ENCODE results near the gene DEFB118.
"Not testable (repeated sequence)": the region's sequence is repeated elsewhere in the genome, so short reads cannot be mapped to it uniquely, and the experiment has no call there.

Gene DEFB118, protein sequence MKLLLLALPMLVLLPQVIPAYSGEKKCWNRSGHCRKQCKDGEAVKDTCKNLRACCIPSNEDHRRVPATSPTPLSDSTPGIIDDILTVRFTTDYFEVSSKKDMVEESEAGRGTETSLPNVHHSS

GRCh38 chr20:31368301-31368700 is at the start of gene DEFB118:
DEFB118 (plus strand) TSS chr20:31368601; CDS start chr20:31368651, 50 bp downstream.
- no peak for DNase-seq

DNA sequence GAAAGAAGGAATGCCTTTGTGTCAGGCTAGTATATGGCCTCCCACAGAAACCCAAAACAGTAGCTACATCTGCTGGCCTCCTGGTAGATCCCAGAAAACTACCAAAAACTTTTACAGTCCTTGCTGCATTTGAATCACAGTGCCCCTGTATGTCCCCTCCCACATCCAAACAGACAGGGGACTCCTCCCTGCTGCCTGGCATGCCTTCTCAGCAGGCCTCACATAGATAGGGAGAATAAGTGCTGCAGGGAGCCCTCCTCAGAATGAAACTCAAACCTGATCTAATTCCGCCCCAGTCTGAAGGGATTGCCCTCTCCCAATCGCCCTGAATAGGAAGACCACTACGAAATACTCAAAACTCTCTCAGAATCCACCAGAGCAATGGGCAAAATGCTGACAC is 45.9 kb upstream of the DEFB118 start:
- DNase-seq: no peak

- no peak for DNase-seq
Measured at GRCh38 chr20:31330893-31331292, 37.5 kb upstream of the DEFB118 start.

GRCh38 chr20:31341470-31341869 is 26.9 kb upstream of the DEFB118 start:
- DNase-seq: no peak

DNA sequence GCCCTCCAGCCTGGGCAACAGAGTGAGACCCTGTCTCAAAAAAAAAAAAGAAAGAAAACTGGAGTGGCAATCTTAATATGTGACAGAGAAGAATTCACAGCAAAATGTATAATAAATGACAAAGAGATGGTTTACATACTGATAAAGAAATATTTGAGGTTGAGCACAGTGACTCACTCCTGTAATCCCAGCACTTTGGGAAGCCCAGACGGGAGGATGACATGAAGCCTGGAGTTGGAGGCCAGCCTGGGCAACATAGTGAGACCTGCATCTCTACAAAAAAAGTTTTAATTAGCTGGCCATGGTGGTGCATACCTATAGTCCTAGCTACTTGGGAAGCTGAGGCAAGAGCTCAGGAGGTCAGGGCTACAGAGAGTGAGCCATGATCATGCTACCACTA is 12.4 kb upstream of the DEFB118 start:
- DNase-seq: no peak

GRCh38 chr20:31363295-31363694 is 5.1 kb upstream of the DEFB118 start:
- no peak for DNase-seq

DNA sequence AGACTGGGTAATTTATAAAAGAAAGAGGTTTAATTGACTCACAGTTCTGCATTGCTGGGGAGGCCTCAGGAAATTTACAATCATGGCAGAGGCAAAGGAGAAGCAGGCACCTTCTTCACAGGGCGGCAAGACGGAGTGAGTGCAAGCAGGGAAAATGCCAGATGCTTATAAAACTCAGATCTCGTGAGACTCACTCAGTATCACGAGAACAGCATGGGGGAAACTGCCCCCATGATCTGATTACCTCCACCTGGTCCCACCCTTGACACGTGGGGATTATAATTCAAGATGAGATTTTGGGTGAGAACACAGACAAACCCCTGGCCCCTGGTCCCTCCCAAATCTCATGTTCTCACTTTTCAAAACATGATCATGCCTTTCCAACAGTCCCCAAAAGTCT is 4.1 kb upstream of the DEFB118 start:
- DNase-seq: not testable (repeated sequence)

DNA sequence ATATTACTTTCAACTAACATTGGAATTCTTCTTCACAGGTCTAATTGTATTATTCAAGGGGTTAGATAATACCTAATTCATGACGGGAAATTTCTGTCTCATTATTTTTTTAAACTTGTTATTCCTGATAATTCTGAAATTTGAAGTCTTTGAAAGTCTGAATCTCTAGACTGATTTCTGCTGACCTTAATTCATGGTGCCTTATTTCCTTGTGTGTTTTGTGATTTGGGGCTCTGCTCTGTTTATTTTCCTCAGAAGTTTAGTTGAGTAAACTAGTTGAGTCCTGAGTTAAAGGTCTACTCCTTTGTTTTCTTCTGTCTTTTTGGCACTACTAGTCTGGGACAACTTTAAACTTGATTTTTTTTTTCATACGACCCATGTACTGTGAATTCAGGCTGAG is 5.9 kb downstream of the DEFB118 start:
- DNase-seq: no peak

DNA sequence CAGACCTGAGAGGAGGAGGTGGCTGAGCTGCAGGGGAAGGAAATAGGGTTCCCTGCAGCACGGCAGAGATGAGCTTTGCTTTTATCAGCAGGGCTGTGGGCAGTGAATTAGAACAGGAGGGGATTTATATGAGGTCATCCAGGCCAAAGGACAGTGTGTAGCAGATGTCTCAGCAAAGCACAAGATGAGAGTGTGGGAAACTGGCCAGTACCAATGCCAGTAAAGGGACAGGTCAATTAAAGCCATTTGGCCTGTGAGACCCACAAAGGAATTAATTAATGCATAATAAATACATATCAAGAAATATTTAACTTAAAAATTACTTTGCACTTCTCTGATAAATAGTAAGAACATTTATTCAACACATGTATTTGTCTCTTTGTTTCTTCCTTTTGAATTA is 22.1 kb downstream of the DEFB118 start, which contains the start of gene DEFB119:
Gene DEFB119, minus strand, starts transcription at position 101 of the 400 bp plus-strand sequence. CDS start 107 bp downstream, outside the sequence.
- DNase-seq: no peak

- DNase-seq: no peak
Measured at GRCh38 chr20:31392836-31393235, 24.4 kb downstream of the DEFB118 start.

DNA sequence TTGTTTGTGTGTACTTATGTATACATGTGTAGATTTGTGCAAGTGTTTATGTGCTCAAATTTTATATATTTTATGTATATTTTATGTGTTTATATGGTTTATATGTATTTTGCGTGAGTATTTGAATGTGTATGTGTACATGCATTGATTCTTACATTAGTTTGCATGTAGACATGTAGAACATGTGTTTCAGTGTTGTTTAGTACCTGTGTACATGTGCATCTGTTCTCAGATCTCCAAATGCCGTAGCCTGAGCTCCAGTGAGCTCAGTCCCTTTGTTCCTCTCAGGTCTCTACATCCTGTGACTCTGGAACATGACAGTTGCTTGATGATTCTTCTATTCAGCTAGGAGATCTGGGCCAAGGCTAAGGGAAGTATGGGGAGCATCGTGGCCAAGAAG is 26.5 kb downstream of the DEFB118 start:
- DNase-seq: no peak

DNA sequence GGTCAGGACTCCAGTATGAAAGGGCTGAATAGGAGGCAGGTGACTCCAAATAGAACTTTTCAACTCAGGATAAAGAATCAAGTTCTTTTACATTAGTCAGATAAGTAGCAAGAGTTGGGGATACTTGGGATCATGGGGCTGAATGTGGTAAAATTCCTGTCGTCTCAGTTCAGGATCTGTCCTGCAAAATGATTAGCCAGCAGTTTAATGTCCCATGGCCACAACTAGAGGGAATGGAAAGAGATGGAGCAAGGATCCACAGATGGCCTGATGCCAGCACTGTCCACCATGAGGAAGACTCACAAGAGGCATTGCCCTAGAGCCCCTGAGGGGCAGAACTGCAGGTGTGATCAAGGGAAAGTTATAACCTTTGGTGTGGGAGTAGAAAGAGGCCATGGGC is 35.5 kb downstream of the DEFB118 start:
- DNase-seq: no peak

GRCh38 chr20:31406115-31406514 is 37.7 kb downstream of the DEFB118 start, which contains the start of gene DEFB121:
DEFB121 (minus strand) TSS chr20:31406215; CDS start chr20:31406152, 63 bp downstream.
- DNase-seq: no peak

DNA sequence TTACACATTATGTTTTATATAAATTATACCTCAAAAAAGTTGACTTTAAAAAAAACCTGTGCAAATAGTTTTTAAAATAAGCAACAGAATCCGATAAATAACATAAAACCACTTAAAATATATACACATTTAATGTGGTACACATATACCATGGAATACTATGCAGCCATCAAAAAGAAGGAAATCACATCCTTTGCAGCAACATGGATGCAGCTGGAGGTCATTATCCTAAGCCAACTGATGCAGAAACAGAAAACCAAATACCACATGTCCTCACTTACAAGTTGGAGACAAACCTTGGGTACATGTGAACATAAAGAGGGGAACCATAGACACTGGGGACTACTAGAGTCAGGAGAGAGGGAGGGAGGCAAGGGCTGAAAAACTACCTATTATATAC is 41.6 kb downstream of the DEFB118 start:
- no peak for DNase-seq

DNA sequence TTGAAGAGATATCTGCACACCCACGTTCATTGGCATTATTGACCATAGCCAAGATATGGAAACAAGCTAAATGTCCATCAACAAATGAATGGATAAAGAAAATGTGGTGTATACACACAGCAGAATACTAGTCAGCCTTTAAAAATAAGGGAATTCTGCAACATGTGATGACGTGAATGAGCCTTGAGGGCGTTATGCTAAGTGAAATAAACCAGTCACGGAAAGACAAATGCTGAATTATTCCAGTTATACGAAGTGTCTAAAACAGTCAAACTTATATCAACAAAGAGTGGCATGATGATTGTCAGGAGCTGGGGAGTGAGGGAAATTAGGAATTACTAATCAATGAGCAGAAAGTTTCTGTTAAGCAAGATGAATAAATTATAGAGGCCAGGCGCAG is 46.0 kb downstream of the DEFB118 start:
- no peak for DNase-seq

GRCh38 chr20:31415653-31416052 is 47.3 kb downstream of the DEFB118 start:
- DNase-seq: no peak

DNA sequence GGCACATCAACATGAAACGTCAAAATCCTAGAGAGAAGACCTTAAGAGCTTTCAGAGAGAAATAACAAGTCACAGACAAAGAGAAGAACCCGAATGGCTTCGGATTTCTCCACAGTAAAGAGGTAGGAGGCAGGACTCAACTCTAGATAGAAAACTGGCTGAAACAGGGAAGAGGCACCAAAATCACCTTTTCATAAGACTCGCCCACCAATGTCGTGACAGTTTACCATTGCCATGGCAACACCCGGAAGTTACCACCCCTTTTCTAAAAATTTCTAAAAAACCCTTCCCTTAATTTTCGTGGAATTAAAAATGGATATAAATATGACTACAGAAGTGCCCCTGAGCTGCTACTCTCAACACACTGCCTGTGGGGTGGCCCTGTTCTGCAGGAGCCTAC is 49.9 kb downstream of the DEFB118 start:
- DNase-seq: no peak

Measured in NCI-H526 (cell line).